Measurements from ENCODE around the gene AGBL1. TPM values are rescaled to one million over a fixed set of nuclear protein-coding genes. Genes with fewer than 3 reads are reported as not detected.

Gene AGBL1
- polyA plus RNA-seq, 2 of the 4 experiments (the other 2 are of a cell fraction), result not detected

DNA sequence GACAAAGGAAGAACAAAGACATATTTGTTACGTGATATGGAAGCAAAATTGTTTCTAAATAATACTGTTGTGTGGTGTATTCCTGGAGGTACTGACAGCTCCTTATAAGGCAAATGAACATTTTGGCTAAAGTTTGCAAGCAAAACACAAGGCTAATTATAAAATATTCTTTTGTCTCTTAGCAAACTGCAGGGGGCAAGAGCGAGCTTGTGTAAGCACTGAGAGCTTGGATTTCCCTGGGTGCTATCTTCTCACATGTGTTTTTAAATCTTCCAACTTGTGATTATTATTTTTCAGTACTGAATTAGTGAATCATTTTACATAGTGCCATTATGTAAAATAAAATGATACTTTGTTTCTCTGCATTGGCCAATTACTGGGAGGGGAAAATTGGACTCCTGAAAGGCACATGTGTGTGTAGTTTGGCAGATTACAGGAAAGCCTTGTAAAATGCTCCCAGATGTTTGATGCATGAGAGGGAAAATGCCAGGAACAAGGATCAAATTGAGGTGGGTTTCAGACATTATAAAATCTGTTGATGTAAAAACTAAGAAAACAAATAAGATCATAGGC lies 611.5 kb downstream of the AGBL1 start:
- TF ChIP-seq RFX5 (IDR thresholded peaks at IDR 0.05) (no peak), HOXB13 (CRISPR knock-in tag; IDR thresholded peaks at IDR 0.05; ENCODE audit: low read depth) (no peak), EP300 (IDR thresholded peaks at IDR 0.05) (no peak)
- H3K27ac ChIP-seq, result no peak overlapping the region
- H3K9me3 ChIP-seq, result no peaks in the 10 kb centered on the region
- ATAC-seq (no peak), FAIRE-seq (no peak), DNase-seq (ENCODE audit: low read depth in 1 of 2, low spot score in 1 of 2) (peak in 1 of 2 experiments; percentile 18)
- POLR2A ChIA-PET, result no interaction called here
- WGBS (ENCODE audit: missing lambda C conversion rate), result 2% methylated on average over 2 of the region's 2 CpGs
- no peaks in the 10 kb centered on the region for H3K4me1 ChIP-seq
- CTCF ChIA-PET, result interaction anchor here (0.6 kb wide), 1 partner anchor 1586 kb away, joined by 3 read pairs; no protein-coding TSS in a partner anchor
- H3K4me3 ChIP-seq, result no peak overlapping the region
- H3K4me2 ChIP-seq, result no peak overlapping the region

DNA sequence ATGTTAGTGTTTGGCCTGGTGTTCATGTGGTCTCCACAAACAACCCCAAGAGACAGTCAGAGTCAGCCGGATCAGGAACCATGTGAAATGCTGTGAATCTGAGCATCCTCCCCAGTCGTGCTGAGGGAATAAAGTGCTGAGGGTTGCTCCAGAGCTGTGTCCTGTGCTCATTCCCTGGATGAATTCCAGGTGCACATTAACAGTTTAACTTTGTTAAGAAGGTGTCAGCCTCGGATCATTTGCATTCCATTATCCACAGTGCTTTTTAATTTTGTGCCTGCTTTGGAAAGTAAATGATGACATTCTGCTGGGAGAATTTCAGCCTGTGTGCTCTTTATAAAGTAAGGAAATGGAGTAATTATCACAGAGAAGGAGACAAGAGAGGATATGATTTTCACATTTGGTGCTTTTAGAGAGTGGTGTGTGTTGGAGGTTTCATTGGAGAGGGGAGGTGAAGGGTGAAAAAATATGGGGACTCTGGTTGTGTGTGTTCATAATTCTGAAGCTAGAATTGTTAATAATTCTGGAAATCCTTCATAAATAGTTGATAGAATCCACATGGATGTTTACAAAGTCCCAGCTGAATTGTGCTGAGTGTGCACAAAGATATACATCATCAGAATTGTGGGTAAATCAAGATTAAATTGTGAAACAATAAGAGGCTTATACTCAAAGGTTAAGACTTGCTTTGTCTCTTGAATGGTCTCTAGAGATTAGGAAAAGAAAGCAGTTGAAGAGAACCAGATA lies 621.4 kb downstream of the AGBL1 start:
- TF ChIP-seq, protein P1, sequence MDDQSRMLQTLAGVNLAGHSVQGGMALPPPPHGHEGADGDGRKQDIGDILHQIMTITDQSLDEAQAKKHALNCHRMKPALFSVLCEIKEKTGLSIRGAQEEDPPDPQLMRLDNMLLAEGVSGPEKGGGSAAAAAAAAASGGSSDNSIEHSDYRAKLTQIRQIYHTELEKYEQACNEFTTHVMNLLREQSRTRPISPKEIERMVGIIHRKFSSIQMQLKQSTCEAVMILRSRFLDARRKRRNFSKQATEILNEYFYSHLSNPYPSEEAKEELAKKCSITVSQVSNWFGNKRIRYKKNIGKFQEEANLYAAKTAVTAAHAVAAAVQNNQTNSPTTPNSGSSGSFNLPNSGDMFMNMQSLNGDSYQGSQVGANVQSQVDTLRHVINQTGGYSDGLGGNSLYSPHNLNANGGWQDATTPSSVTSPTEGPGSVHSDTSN (IDR thresholded peaks at IDR 0.05), result no peak
- TF ChIP-seq MAFK (IDR thresholded peaks at IDR 0.05; ENCODE audit: partially characterized antibody) (peak; percentile 92), EP300 (IDR thresholded peaks at IDR 0.05) (no peak)
- DNase-seq (ENCODE audit: low read depth in 1 of 2, low spot score in 1 of 2) (no peak), FAIRE-seq (no peak), ATAC-seq (no peak)
- no peak overlapping the region for H3K4me3 ChIP-seq
- H3K4me1 ChIP-seq, result no peaks in the 10 kb centered on the region
- no peak overlapping the region for H3K4me2 ChIP-seq
- no peak overlapping the region for H3K27ac ChIP-seq
- 0 out of 3 replicates have a peak, but pooled peaks cover 2% of the 10 kb centered on the region for H3K9me3 ChIP-seq
- 1% methylated on average over 3 of the region's 3 CpGs for WGBS (ENCODE audit: missing lambda C conversion rate)
- ChIA-PET CTCF (interaction anchor here (0.9 kb wide), 1 partner anchor 847 kb away, joined by 3 read pairs; no protein-coding TSS in a partner anchor), POLR2A (no interaction called here)

DNA sequence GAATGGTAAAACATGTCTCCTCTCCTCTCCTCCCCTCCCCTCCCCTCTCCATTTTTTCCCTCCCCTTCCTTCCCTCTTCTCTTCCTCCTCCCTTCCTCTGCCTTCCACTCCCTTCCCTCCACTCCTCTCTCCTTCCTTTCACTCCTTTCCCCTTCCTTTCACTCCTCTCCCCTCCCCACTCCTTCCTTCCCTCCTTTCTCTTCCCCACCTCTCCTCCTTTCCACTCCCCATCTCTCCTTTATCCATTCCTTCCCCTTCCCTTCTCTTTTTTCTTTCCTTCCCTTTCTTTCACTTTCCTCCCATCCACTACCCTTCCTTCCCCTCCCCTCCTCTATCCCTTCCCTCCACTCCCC lies 621.9 kb downstream of the AGBL1 start:
- no peak overlapping the region for H3K27ac ChIP-seq
- ATAC-seq, result no peak
- no peak for FAIRE-seq
- ChIA-PET CTCF (no interaction called here), POLR2A (no interaction called here)
- no peak for TF ChIP-seq MAZ (IDR thresholded peaks at IDR 0.05; ENCODE audit: borderline replicate concordance, low read depth, low read length)
- TF ChIP-seq, protein P2, sequence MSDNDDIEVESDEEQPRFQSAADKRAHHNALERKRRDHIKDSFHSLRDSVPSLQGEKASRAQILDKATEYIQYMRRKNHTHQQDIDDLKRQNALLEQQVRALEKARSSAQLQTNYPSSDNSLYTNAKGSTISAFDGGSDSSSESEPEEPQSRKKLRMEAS (IDR thresholded peaks at IDR 0.05), result no peak
- 0 out of 3 replicates have a peak, but pooled peaks cover 2% of the 10 kb centered on the region for H3K9me3 ChIP-seq
- no peaks in the 10 kb centered on the region for H3K4me1 ChIP-seq
- no peak overlapping the region for H3K4me3 ChIP-seq
- no peak for DNase-seq (ENCODE audit: low read depth in 1 of 2, low spot score in 1 of 2)
- no peak overlapping the region for H3K4me2 ChIP-seq

DNA sequence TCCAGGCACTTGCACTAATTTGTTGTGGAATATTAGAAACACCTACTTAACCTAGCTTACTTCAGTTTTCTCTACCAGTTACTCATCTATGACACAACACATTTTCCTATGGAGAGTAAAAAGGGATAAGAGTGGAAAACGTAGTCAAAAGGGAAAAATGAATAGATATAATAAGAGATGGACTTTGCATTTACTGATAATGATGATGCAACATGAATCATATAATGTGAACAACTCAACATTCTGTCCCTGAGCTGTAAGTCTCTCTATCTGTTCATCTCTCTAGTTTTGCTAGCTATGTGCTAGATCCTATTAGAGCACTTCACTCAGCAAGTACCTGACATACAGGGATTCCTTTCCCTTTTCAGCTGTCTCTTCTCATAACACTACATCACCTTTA lies 627.1 kb downstream of the AGBL1 start:
- Histone ChIP-seq H3K4me1 (no peaks in the 10 kb centered on the region), H3K9me3 (0 out of 3 replicates have a peak, but pooled peaks cover 2% of the 10 kb centered on the region), H3K4me2 (no peak overlapping the region), H3K27ac (no peak overlapping the region), H3K4me3 (no peak overlapping the region)
- DNase-seq (ENCODE audit: low read depth in 1 of 2, low spot score in 1 of 2), result no peak
- TF ChIP-seq PHF8 (IDR thresholded peaks at IDR 0.05; ENCODE audit: borderline replicate concordance, low read depth) (no peak), MAFK (IDR thresholded peaks at IDR 0.05; ENCODE audit: partially characterized antibody) (no peak), POLR2A (IDR thresholded peaks at IDR 0.05; ENCODE audit: low read length) (no peak), TP53 (CRISPR knock-in tag; IDR thresholded peaks at IDR 0.05) (no peak), ESRRA (IDR thresholded peaks at IDR 0.05; ENCODE audit: borderline replicate concordance, low read length) (no peak), KDM5A (IDR thresholded peaks at IDR 0.05) (no peak), FOSB (CRISPR knock-in tag; IDR thresholded peaks at IDR 0.05) (no peak), ZFP36 (IDR thresholded peaks at IDR 0.05; ENCODE audit: borderline replicate concordance, partially characterized antibody) (no peak), SMC3 (IDR thresholded peaks at IDR 0.05) (no peak)
- TF ChIP-seq, protein P3, sequence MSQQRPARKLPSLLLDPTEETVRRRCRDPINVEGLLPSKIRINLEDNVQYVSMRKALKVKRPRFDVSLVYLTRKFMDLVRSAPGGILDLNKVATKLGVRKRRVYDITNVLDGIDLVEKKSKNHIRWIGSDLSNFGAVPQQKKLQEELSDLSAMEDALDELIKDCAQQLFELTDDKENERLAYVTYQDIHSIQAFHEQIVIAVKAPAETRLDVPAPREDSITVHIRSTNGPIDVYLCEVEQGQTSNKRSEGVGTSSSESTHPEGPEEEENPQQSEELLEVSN (IDR thresholded peaks at IDR 0.05; ENCODE audit: borderline replicate concordance, low read depth), result no peak
- TF ChIP-seq, protein P4, sequence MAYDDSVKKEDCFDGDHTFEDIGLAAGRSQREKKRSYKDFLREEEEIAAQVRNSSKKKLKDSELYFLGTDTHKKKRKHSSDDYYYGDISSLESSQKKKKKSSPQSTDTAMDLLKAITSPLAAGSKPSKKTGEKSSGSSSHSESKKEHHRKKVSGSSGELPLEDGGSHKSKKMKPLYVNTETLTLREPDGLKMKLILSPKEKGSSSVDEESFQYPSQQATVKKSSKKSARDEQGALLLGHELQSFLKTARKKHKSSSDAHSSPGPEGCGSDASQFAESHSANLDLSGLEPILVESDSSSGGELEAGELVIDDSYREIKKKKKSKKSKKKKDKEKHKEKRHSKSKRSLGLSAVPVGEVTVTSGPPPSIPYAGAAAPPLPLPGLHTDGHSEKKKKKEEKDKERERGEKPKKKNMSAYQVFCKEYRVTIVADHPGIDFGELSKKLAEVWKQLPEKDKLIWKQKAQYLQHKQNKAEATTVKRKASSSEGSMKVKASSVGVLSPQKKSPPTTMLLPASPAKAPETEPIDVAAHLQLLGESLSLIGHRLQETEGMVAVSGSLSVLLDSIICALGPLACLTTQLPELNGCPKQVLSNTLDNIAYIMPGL (CRISPR knock-in tag; IDR thresholded peaks at IDR 0.05; ENCODE audit: borderline replicate concordance), result no peak
- ChIA-PET POLR2A (no interaction called here), CTCF (no interaction called here)
- FAIRE-seq, result no peak
- WGBS (ENCODE audit: missing lambda C conversion rate), result 2% methylated on average over 1 of the region's 1 CpG
- ATAC-seq, result no peak

Measured in A549 (cell line).